ENCODE results near the gene CD38. TPM values are rescaled to one million over a fixed set of nuclear protein-coding genes. Genes with fewer than 3 reads are reported as not detected.

CD38 gene
- total RNA-seq, 4 donors from 2014 or later: 7.3 to 13.9 (median 9.2) TPM

DNA sequence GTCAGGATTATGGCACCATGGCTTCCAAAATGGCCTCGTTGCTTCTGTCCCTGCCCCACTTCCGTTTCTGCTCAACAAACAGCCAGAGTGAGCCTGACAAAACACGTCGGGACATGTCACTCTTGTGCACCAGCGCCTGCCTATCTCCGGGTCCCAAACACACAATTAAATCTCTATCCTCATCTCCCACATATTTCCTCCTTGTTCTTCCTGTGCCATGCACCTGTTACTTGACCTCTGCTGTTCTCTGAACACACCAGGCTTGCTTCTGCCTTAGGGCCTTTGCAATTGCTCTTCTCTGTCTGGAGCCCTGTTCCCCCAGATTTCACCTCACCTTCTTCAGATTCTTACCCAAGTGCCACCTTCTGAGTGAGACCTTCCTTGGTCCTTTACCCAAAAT, 12.7 kb upstream of the CD38 start:
- DNase-seq (ENCODE audit: low spot score) (no peak), ATAC-seq (ENCODE audit: low FRiP score) (no peak)
- TF ChIP-seq, protein P1, sequence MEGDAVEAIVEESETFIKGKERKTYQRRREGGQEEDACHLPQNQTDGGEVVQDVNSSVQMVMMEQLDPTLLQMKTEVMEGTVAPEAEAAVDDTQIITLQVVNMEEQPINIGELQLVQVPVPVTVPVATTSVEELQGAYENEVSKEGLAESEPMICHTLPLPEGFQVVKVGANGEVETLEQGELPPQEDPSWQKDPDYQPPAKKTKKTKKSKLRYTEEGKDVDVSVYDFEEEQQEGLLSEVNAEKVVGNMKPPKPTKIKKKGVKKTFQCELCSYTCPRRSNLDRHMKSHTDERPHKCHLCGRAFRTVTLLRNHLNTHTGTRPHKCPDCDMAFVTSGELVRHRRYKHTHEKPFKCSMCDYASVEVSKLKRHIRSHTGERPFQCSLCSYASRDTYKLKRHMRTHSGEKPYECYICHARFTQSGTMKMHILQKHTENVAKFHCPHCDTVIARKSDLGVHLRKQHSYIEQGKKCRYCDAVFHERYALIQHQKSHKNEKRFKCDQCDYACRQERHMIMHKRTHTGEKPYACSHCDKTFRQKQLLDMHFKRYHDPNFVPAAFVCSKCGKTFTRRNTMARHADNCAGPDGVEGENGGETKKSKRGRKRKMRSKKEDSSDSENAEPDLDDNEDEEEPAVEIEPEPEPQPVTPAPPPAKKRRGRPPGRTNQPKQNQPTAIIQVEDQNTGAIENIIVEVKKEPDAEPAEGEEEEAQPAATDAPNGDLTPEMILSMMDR (IDR thresholded peaks at IDR 0.05): no peak

DNA sequence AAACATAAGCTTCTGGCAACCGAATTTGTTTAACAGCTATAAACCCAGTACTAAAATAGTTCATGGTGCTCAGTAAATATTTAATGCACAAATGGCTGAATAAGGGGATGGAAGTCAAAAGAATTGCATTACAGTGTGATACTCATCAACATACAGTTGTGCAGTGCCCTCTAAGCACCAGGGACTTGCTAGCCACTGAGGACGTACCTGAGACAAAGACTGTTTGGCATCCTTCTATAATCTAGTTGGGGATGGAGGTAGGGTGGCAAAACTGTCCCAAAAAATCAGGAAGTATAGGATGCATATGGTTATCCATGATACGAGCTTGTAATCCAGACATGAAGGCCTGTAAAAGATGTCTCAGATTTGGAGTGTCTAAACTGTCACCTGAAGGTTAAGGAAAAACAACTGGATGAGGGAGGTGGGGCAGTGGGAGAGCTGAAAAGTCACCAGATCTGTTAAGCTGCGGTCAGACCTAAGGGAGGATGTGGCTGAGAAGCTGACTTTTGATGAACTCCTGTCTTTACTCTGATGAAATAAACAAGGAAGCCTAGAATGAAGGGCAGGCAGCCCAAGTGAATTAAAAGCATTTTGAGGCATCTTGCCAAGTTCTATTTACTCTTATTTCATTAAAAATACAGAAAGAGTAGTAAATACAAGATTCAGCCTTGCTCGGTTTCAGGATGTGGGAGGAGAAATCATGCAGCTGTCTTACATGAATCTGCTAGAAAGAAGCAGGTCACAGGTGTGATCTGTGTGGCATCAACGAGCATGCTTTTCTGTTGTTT, 12.0 kb upstream of the CD38 start:
- no peak for DNase-seq (ENCODE audit: low spot score)
- TF ChIP-seq, protein P1 (IDR thresholded peaks at IDR 0.05): no peak
- no peak for ATAC-seq (ENCODE audit: low FRiP score)

DNA sequence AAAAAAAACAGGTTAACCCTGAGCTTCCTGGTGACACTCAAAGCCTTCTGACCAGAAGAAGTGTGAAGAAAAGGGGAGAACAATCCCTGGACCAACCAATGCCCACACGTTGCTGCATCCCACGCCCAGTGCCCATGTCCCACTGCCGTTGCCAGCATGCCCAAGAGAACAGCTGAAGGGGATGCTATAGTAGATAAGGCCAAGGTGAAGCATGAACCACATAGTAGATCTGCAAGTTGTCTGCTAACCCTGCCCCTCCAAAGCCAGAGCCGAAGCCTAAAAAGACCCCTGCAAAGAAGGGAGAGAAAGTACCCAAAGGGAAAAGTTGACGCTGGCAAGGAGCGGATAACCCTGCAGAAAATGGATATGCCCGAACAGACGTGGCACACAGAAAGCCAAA, 11.3 kb upstream of the CD38 start:
- DNase-seq (ENCODE audit: low spot score): no peak
- TF ChIP-seq, protein P1 (IDR thresholded peaks at IDR 0.05): no peak
- no peak for ATAC-seq (ENCODE audit: low FRiP score)

DNA sequence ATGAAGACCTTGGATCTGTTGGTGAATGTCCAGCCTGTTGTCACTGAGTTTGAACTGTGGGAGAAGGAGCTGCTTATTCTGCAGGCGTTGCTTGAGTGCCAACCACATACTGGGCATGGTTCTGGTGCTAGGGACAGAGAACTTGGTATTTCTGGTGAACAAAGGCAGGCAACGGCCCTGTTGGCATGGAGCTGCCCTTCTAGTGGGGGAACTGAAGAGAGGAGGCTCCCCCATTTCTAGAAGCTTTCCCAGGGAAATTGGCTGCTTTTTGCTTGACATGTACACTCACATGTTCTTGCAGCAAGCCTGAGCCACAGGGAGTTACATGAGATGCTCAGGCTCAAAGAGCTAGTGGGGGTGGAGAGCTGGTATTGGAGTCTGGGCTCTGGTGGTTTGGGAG, 8.9 kb upstream of the CD38 start:
- TF ChIP-seq, protein P1 (IDR thresholded peaks at IDR 0.05): no peak
- ATAC-seq (ENCODE audit: low FRiP score) (no peak), DNase-seq (ENCODE audit: low spot score) (no peak)

DNA sequence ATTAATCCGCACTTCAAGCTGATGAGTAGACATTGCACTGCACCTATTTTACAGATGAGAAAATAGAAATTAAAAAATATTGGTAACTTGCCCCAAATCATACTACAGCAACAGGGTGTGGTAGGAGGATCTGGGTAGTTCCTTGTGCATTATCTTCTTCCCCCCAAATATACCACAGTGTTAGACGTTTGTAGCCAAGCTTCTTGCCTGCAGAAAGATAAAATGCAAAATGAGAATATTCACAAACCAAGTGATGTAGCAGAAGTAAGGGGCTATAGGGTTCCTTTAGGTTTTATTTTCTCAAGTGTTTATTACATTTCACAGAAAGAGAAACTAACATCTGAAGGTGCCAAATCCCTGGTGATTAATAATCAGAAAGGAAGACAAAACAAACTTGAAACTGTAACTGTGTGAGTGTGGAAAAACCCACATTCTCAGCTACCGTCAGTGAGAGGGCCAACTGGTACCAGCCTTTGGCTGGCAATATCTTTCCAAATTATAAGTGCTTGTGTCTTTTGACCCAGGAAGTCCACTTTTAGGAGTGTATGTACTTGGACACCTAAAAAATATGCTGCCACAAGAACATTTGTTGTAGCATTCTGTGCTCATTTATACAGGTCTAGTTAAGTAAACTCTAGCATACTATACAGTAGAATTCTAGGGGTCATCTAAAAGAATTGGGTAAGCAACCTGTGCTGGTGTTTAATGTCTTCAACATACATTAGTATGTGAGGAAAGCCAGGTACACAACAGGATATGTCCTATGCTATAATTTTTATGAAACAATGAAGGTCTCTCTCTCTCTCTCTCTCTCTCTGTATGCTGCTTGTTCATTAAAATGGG, 6.7 kb upstream of the CD38 start:
- TF ChIP-seq, protein P1 (IDR thresholded peaks at IDR 0.05): no peak
- DNase-seq (ENCODE audit: low spot score) (no peak), ATAC-seq (ENCODE audit: low FRiP score) (no peak)

DNA sequence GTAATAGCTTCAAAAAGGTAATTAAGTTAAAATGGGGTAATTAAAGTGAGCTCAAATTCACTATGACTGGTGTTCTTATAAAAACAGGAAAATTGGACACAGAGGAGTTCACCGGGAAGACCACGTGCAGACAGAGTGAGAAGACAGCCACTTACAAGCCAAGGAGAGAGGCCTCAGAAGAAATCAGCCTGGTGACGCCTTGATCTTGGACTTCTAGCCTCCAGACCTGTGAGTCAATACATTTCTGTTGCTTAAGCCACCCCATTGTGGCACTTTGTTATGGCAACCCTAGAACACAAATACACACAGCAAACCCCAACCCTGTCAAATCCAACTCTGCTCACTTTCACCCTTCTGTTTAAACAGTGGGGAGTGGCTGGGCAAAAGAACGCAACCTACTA, 4.1 kb upstream of the CD38 start:
- TF ChIP-seq, protein P1 (IDR thresholded peaks at IDR 0.05): no peak
- DNase-seq (ENCODE audit: low spot score): no peak
- no peak for ATAC-seq (ENCODE audit: low FRiP score)
